HCT116 (cell line): ENCODE measurements around the gene NHLRC4. TPM values are rescaled to one million over a fixed set of nuclear protein-coding genes. Genes with fewer than 3 reads are reported as not detected.

Experiments
- ATAC-seq: fragments of 200-7000 bp; cut with Tn5 transposase; 2 replicates; pipeline ENCODE4 v1.9.1; 2020; ENCODE audit warnings: mild to moderate bottlenecking, moderate library complexity
- BruUV-seq: library from RNA; stranded (reverse); fragments of 400-500 nt; replicated peaks from 2 replicates; lab custom pipeline; 2021; lab: Mats Ljungman, UMichigan
- CTCF ChIA-PET: fragments of 300-600 bp; sonication (Branson Sonifier 250); formaldehyde crosslinking; loops from one replicate; lab custom pipeline; 2021; ENCODE audit warnings: antibody characterized with exemption; lab: Charles Lee
- POLR2A ChIA-PET: fragments of 300-600, 350-600 bp; sonication (Branson Sonifier 250); formaldehyde crosslinking; loops from one replicate; lab custom pipeline; 2021; ENCODE audit warnings: antibody characterized with exemption; lab: Charles Lee
- RAD21 ChIA-PET, 2 experiments: fragments of 300-600 bp; sonication (Branson Sonifier 250); formaldehyde crosslinking; loops; one replicate each; lab custom pipeline; 2023; ENCODE audit warnings: low total read pairs in 2 of 2; ENCODE audit not compliant: uncharacterized antibody in 2 of 2, unreplicated experiment in 2 of 2, low non-redundant PET in 1 of 2; lab: Charles Lee
- DNase-seq: peaks from one replicate; pipeline ENCODE4 v3.0.0-alpha.2; 2010; ENCODE audit warnings: low read depth, low spot score
- H2AFZ ChIP-seq: fragments of 200-600 bp; shearing (Covaris generic), sonication (generic); 2 replicates; pipeline ENCODE4 v1.6.1; 2017; ENCODE audit warnings: low read depth, mixed run types, mixed read lengths, antibody characterized with exemption, low read length; ENCODE audit not compliant: poor library complexity, severe bottlenecking
- H3K27ac ChIP-seq: 2 replicates; pipeline ENCODE4 v1.5.1; 2012; ENCODE audit warnings: low read depth, low read length
- H3K27me3 ChIP-seq: fragments of 200-600 bp; sonication (generic); 2 replicates; pipeline ENCODE4 v1.6.1; 2016; ENCODE audit warnings: mixed run types, low read length, mixed read lengths; ENCODE audit not compliant: insufficient read depth
- H3K36me3 ChIP-seq, 2 experiments: fragments of 200-500 bp in 1 of 2; fragments of 200-600 bp in 1 of 2; sonication (Bioruptor generic) in 1 of 2; sonication (generic) in 1 of 2; 2 replicates each; pipeline versions ENCODE4 v1.5.1 to v1.6.1; 2014 to 2016; ENCODE audit warnings: low read length in 2 of 2, inconsistent platforms in 1 of 2, mixed read lengths in 1 of 2, mixed run types in 1 of 2; ENCODE audit not compliant: insufficient read depth in 2 of 2, control insufficient read depth in 1 of 2
- H3K4me1 ChIP-seq, 2 experiments: fragments of 200-600 bp in 1 of 2; sonication (generic) in 1 of 2; 2 replicates each; pipeline versions ENCODE4 v1.5.1 to v1.6.1; 2012 to 2017; ENCODE audit warnings: low read length in 2 of 2, inconsistent platforms in 1 of 2, mild to moderate bottlenecking in 1 of 2, mixed read lengths in 1 of 2, mixed run types in 1 of 2, moderate library complexity in 1 of 2; ENCODE audit not compliant: insufficient read depth in 2 of 2, control insufficient read depth in 1 of 2
- H3K4me2 ChIP-seq: fragments of 200-600 bp; sonication (generic); 2 replicates; pipeline ENCODE4 v1.6.1; 2017; ENCODE audit warnings: mixed run types, low read length, mixed read lengths
- H3K4me3 ChIP-seq, 2 experiments: fragments of 200-600 bp in 1 of 2; sonication (generic) in 1 of 2; replicated peaks in 1 of 2; 2 replicates each; pipeline ENCODE4 v1.5.1; 2011 to 2016; ENCODE audit warnings: low read length in 2 of 2, control low read depth in 1 of 2, low read depth in 1 of 2, mild to moderate bottlenecking in 1 of 2, mixed read lengths in 1 of 2, mixed run types in 1 of 2
- H3K79me2 ChIP-seq: fragments of 200-600 bp; sonication (generic); 2 replicates; pipeline ENCODE4 v1.6.1; 2017; ENCODE audit warnings: mild to moderate bottlenecking, mixed run types, low read length, moderate library complexity, mixed read lengths; ENCODE audit not compliant: insufficient read depth
- H3K9ac ChIP-seq: fragments of 200-600 bp; sonication (generic); 2 replicates; pipeline ENCODE4 v1.6.1; 2016; ENCODE audit warnings: low read length, mixed read lengths
- H3K9me2 ChIP-seq: fragments of 200-600 bp; sonication (generic), shearing (Covaris generic); 2 replicates; pipeline ENCODE4 v1.6.1; 2017; ENCODE audit warnings: mixed run types, mild to moderate bottlenecking, moderate library complexity; ENCODE audit not compliant: insufficient read depth
- H3K9me3 ChIP-seq, 2 experiments: fragments of 200-500 bp in 1 of 2; fragments of 200-600 bp in 1 of 2; sonication (Bioruptor generic) in 1 of 2; sonication (generic) in 1 of 2; 2 replicates each; pipeline ENCODE4 v1.6.1; 2014 to 2017; ENCODE audit warnings: low read length in 2 of 2, mixed read lengths in 2 of 2, inconsistent platforms in 1 of 2, low read depth in 1 of 2, mild to moderate bottlenecking in 1 of 2, mixed run types in 1 of 2, moderate library complexity in 1 of 2; ENCODE audit not compliant: control insufficient read depth in 1 of 2, insufficient read depth in 1 of 2
- H4K20me1 ChIP-seq: fragments of 200-600 bp; sonication (generic), shearing (Covaris generic); 2 replicates; pipeline ENCODE4 v1.6.1; 2017; ENCODE audit warnings: mixed run types, mild to moderate bottlenecking, moderate library complexity; ENCODE audit not compliant: insufficient read depth
- CBX3 ChIP-seq: IDR thresholded peaks from 2 replicates; pipeline ENCODE4 v1.6.1; 2012; ENCODE audit warnings: low read depth
- CEBPB ChIP-seq: IDR thresholded peaks from 2 replicates; pipeline ENCODE4 v1.6.1; 2012; ENCODE audit warnings: low read depth
- EGR1 ChIP-seq: IDR thresholded peaks from 2 replicates; pipeline ENCODE4 v1.6.1; 2012; ENCODE audit warnings: low read depth
- ELF1 ChIP-seq: IDR thresholded peaks from 2 replicates; pipeline ENCODE4 v1.6.1; 2012; ENCODE audit warnings: low read depth, borderline replicate concordance
- EZH2 ChIP-seq: fragments of 200-600 bp; sonication (generic); IDR thresholded peaks from 2 replicates; pipeline ENCODE4 v1.6.1; 2017; ENCODE audit warnings: antibody characterized with exemption, mixed run types
- EZH2phosphoT487 ChIP-seq: fragments of 200-600 bp; IDR thresholded peaks from 2 replicates; pipeline ENCODE4 v1.6.1; 2018; ENCODE audit warnings: antibody characterized with exemption, borderline replicate concordance
- FOSL1 ChIP-seq: IDR thresholded peaks from 2 replicates; pipeline ENCODE4 v1.6.1; 2012; ENCODE audit warnings: low read depth
- JUND ChIP-seq: IDR thresholded peaks from 2 replicates; pipeline ENCODE4 v1.6.1; 2012
- MAX ChIP-seq: IDR thresholded peaks from 2 replicates; pipeline ENCODE4 v1.6.1; 2012
- POLR2A ChIP-seq: IDR thresholded peaks from 2 replicates; pipeline ENCODE4 v1.7.0; 2011; ENCODE audit warnings: borderline replicate concordance; ENCODE audit not compliant: insufficient read depth, insufficient read length; ENCODE audit errors: extremely low read depth
- POLR2AphosphoS5 ChIP-seq: IDR thresholded peaks from 2 replicates; pipeline ENCODE4 v1.6.1; 2011; ENCODE audit warnings: mild to moderate bottlenecking, low read depth, low read length, moderate library complexity
- REST ChIP-seq: IDR thresholded peaks from 2 replicates; pipeline ENCODE4 v1.6.1; 2012; ENCODE audit warnings: low read depth
- SP1 ChIP-seq: IDR thresholded peaks from 2 replicates; pipeline ENCODE4 v1.6.1; 2012; ENCODE audit warnings: low read depth
- SRF ChIP-seq: IDR thresholded peaks from 2 replicates; pipeline ENCODE4 v1.6.1; 2012; ENCODE audit warnings: low read depth
- TCF7L2 ChIP-seq: IDR thresholded peaks from 2 replicates; pipeline ENCODE4 v1.7.0; 2011; ENCODE audit warnings: borderline replicate concordance, inconsistent platforms; ENCODE audit not compliant: insufficient read depth, insufficient read length; ENCODE audit errors: extremely low read depth
- YY1 ChIP-seq: IDR thresholded peaks from 2 replicates; pipeline ENCODE4 v1.6.1; 2011; ENCODE audit warnings: low read length, low read depth, moderate library complexity, mild to moderate bottlenecking; ENCODE audit not compliant: insufficient replicate concordance; ENCODE audit errors: extremely low read depth
- intact Hi-C: fragments of 100-400 bp; cut with micrococcal nuclease; formaldehyde crosslinking; loops from 2 replicates; pipeline ENCODE4 v1.10.0; 2022
- total RNA-seq: library from RNA; stranded (reverse); gene quantifications from one replicate; pipeline ENCODE4 v1.2.1, GENCODE V29; 2021; ENCODE audit not compliant: unreplicated experiment

The NHLRC4 gene
- total RNA-seq, 1 experiment from 2014 or later = 0.22 TPM

- Histone ChIP-seq H3K4me2 (no peak overlapping the region), H3K36me3 (no peaks in the 10 kb centered on the region), H4K20me1 (no peaks in the 10 kb centered on the region), H3K79me2 (peaks cover 4% of the 10 kb centered on the region; the same call in 1 of the 2 replicates), H3K4me1 (no peaks in the 10 kb centered on the region), H3K27me3 (no peaks in the 10 kb centered on the region), H3K4me3 (no peak overlapping the region), H2AFZ (no peak overlapping the region), H3K9me2 (no peaks in the 10 kb centered on the region), H3K9me3 (no peaks in the 10 kb centered on the region), H3K27ac (no peak overlapping the region), H3K9ac (no peak overlapping the region)
- intact Hi-C loops = no loop called here
- no peak for TF ChIP-seq EGR1
- no peak for TF ChIP-seq CBX3
- TF ChIP-seq POLR2A = no peak
- TF ChIP-seq FOSL1 = no peak
- no peak for TF ChIP-seq TCF7L2
- no peak for TF ChIP-seq REST
- no peak for TF ChIP-seq POLR2AphosphoS5
- TF ChIP-seq MAX = no peak
- TF ChIP-seq EZH2 = no peak
- no peak for TF ChIP-seq SP1
- no peak for TF ChIP-seq YY1
- TF ChIP-seq SRF = no peak
- no peak for TF ChIP-seq CEBPB
- no peak for TF ChIP-seq JUND
- no peak for TF ChIP-seq ELF1
- no peak for TF ChIP-seq EZH2phosphoT487
- no peak for ATAC-seq
- BruUV-seq = no TSS peak
- CTCF ChIA-PET = no interaction called here
- RAD21 ChIA-PET = no interaction called here
- no peak for DNase-seq
- POLR2A ChIA-PET = no interaction called here
Measured at GRCh38 chr16:606656-607307, 40.0 kb downstream of the NHLRC4 start.
